DOHH2 (cell line): Measurements from ENCODE around the gene PISD.

ENCODE experiments used
- H3F3A ChIP-seq: fragments of 200-600 bp; sonication (generic), shearing (Covaris generic); 2 replicates; pipeline ENCODE4 v1.6.0; 2016; ENCODE audit warnings: antibody characterized with exemption, mild to moderate bottlenecking; ENCODE audit not compliant: control insufficient read depth, insufficient read depth
- H3K27ac ChIP-seq: fragments of 200-600 bp; sonication (generic); 2 replicates; pipeline ENCODE4 v1.5.1; 2014; ENCODE audit warnings: low read depth, mild to moderate bottlenecking, low read length, moderate library complexity
- H3K27me3 ChIP-seq: fragments of 200-600 bp; sonication (generic); 2 replicates; pipeline ENCODE4 v1.6.1; 2014; ENCODE audit warnings: mild to moderate bottlenecking, low read length, mixed read lengths; ENCODE audit not compliant: control insufficient read depth
- H3K36me3 ChIP-seq: fragments of 200-600 bp; sonication (generic); 2 replicates; pipeline ENCODE4 v1.6.1; 2014; ENCODE audit warnings: mild to moderate bottlenecking, low read length, moderate library complexity, mixed read lengths; ENCODE audit not compliant: control insufficient read depth
- H3K4me1 ChIP-seq: fragments of 200-600 bp; sonication (generic); 2 replicates; pipeline ENCODE4 v1.6.1; 2014; ENCODE audit warnings: mild to moderate bottlenecking, low read length, mixed read lengths; ENCODE audit not compliant: control insufficient read depth
- H3K4me2 ChIP-seq: fragments of 200-600 bp; sonication (generic); 2 replicates; pipeline ENCODE4 v1.6.0; 2014; ENCODE audit warnings: mild to moderate bottlenecking, low read length, moderate library complexity
- H3K4me3 ChIP-seq: fragments of 200-600 bp; sonication (generic); 2 replicates; pipeline ENCODE4 v1.5.1; 2014; ENCODE audit warnings: mild to moderate bottlenecking, low read length, mixed read lengths
- H3K79me2 ChIP-seq: fragments of 200-600 bp; sonication (generic); 2 replicates; pipeline ENCODE4 v1.6.1; 2014; ENCODE audit warnings: mild to moderate bottlenecking, low read length, mixed read lengths; ENCODE audit not compliant: control insufficient read depth
- H3K9me2 ChIP-seq: fragments of 200-600 bp; sonication (generic); replicated peaks from 2 replicates; pipeline ENCODE4 v1.6.1; 2014; ENCODE audit warnings: mild to moderate bottlenecking, low read length, mixed read lengths; ENCODE audit not compliant: control insufficient read depth
- H3K9me3 ChIP-seq: fragments of 200-600 bp; sonication (generic); 2 replicates; pipeline ENCODE4 v1.6.1; 2014; ENCODE audit warnings: antibody characterized with exemption, low read length, mixed read lengths; ENCODE audit not compliant: control insufficient read depth, insufficient read depth
- H4K20me1 ChIP-seq: fragments of 200-600 bp; sonication (generic); 2 replicates; pipeline ENCODE4 v1.6.0; 2014; ENCODE audit warnings: low read depth, mild to moderate bottlenecking, antibody characterized with exemption, low read length, moderate library complexity; ENCODE audit not compliant: control insufficient read depth, insufficient read depth
- EZH2phosphoT487 ChIP-seq: fragments of 200-600 bp; sonication (generic); IDR thresholded peaks from 2 replicates; pipeline ENCODE4 v1.6.1; 2017; ENCODE audit warnings: borderline replicate concordance, mild to moderate bottlenecking, antibody characterized with exemption, low read length, moderate library complexity, mixed read lengths
- TF ChIP-seq, protein P1 (sequence below): fragments of 200-600 bp; sonication (generic); IDR thresholded peaks from one replicate; pipeline ENCODE4 v1.5.1; 2014; ENCODE audit warnings: antibody characterized with exemption, mild to moderate bottlenecking, low read depth, low read length; ENCODE audit not compliant: poor library complexity, severe bottlenecking

Gene PISD

DNA sequence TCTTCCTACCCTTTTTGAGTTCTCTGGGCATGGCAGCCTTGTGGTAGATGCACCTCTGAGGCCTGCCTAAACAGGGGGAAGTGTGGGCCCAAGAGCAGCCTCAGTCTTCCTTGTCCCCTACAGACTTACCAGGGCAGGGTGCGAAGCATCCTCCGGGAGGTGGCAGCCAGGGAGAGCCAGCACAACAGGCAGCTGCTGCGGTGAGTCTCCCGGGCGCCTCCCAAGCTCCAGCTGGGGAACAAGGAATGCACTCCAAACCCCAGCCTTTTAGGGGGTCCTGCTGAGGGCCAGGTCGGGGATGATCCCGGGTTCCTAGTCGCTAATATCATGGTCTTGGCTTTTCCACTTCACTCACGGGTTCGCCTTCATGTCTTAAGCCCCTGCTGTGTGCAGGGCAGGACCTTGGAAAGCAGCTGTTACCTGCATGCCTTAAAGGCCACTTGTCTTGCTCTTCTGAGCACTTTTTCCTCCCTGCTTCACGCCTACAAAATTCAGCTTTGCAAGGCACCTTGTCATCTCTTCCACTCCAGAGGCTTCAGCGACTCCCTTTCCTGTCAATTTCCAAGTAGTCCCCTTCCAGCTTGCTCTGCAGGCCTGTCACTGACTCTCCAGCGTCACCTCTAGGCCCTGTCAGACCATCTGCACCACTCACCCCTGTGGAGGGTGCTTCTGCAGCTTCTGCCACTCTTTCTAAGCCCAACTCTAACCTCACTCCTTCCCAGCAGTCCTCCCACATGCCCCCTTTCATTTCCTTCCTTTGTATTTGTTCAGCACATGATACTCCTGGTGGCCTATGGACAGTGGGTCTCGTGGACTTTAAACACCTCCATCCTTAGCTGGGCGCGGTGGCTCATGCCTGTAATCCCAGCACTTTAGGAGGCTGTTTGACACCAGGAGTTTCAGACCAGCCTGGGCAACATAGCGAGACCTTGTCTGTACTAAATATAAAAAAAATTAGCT, 57.0 kb downstream of the PISD start:
- Histone ChIP-seq H3K36me3 (peaks cover 69% of the 10 kb centered on the region), H3K4me1 (no peaks in the 10 kb centered on the region), H3K27me3 (no peaks in the 10 kb centered on the region), H3K4me2 (no peak overlapping the region), H3K9me3 (no peaks in the 10 kb centered on the region), H3K9me2 (no peaks in the 10 kb centered on the region), H3K79me2 (no peaks in the 10 kb centered on the region), H4K20me1 (no peaks in the 10 kb centered on the region), H3K4me3 (no peak overlapping the region), H3F3A (no peaks in the 10 kb centered on the region; the same call in 1 of the 2 replicates), H3K27ac (no peak overlapping the region)
- TF ChIP-seq, protein P1, sequence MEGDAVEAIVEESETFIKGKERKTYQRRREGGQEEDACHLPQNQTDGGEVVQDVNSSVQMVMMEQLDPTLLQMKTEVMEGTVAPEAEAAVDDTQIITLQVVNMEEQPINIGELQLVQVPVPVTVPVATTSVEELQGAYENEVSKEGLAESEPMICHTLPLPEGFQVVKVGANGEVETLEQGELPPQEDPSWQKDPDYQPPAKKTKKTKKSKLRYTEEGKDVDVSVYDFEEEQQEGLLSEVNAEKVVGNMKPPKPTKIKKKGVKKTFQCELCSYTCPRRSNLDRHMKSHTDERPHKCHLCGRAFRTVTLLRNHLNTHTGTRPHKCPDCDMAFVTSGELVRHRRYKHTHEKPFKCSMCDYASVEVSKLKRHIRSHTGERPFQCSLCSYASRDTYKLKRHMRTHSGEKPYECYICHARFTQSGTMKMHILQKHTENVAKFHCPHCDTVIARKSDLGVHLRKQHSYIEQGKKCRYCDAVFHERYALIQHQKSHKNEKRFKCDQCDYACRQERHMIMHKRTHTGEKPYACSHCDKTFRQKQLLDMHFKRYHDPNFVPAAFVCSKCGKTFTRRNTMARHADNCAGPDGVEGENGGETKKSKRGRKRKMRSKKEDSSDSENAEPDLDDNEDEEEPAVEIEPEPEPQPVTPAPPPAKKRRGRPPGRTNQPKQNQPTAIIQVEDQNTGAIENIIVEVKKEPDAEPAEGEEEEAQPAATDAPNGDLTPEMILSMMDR = no peak
- TF ChIP-seq EZH2phosphoT487 = no peak

DNA sequence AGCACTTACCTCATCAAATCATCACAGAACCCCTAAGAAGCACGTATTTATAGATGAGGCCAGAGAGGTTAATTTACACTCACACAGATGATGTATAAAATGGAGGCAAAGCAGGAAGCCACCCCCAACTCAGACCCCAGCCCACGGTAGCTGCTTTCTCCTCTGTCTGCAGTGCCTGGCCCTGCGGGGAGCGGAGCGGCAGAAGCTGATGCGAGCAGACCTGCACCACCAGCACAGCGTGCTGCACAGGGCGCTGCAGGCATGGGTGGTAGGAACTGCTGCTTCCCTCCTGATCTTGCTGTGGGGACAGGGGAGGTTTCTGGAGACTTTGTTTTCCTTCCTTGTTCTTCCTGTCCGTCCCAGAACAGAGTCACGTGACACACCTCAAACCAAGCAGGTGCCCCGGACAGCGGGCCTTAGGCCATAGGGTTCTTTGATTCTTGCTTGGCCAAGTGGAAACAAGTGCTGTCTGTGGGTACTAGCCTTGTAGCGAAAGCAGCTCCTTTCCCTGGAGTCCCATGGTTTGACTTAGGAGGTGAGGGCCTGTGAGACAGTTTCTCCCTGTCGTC, 57.8 kb downstream of the PISD start:
- peaks cover 61% of the 10 kb centered on the region for H3K36me3 ChIP-seq
- H3K27ac ChIP-seq = no peak overlapping the region
- no peaks in the 10 kb centered on the region for H3K79me2 ChIP-seq
- H3F3A ChIP-seq = no peaks in the 10 kb centered on the region; the same call in 1 of the 2 replicates
- H3K4me1 ChIP-seq = no peaks in the 10 kb centered on the region
- no peaks in the 10 kb centered on the region for H3K27me3 ChIP-seq
- H3K4me2 ChIP-seq = no peak overlapping the region
- no peaks in the 10 kb centered on the region for H4K20me1 ChIP-seq
- no peak overlapping the region for H3K4me3 ChIP-seq
- no peaks in the 10 kb centered on the region for H3K9me2 ChIP-seq
- no peaks in the 10 kb centered on the region for H3K9me3 ChIP-seq
- TF ChIP-seq, protein P1 = no peak
- TF ChIP-seq EZH2phosphoT487 = no peak

- peaks cover 60% of the 10 kb centered on the region for H3K36me3 ChIP-seq
- no peak overlapping the region for H3K27ac ChIP-seq
- no peaks in the 10 kb centered on the region for H3K4me1 ChIP-seq
- H4K20me1 ChIP-seq = no peaks in the 10 kb centered on the region
- TF ChIP-seq, protein P1 = no peak
- TF ChIP-seq EZH2phosphoT487 = no peak
- no peaks in the 10 kb centered on the region for H3K27me3 ChIP-seq
- H3K4me3 ChIP-seq = no peak overlapping the region
- H3K9me3 ChIP-seq = no peaks in the 10 kb centered on the region
- no peaks in the 10 kb centered on the region for H3K9me2 ChIP-seq
- H3K4me2 ChIP-seq = no peak overlapping the region
- no peaks in the 10 kb centered on the region for H3K79me2 ChIP-seq
- no peaks in the 10 kb centered on the region; the same call in 1 of the 2 replicates for H3F3A ChIP-seq
Observed at GRCh38 chr22:31603574-31603973, 58.4 kb downstream of the PISD start.
